NOMO-1 (cell line): ENCODE results near the gene GLB1L.
A peak's percentile ranks its signal among the peaks of the same experiment; 100 is the strongest.
"Not testable (repeated sequence)": the region's sequence is repeated elsewhere in the genome, so short reads cannot be mapped to it uniquely, and the experiment has no call there.

Experiments
- DNase-seq, 2 experiments: peaks; one replicate each; lab custom pipeline; 2025; ENCODE audit not compliant: unreplicated experiment in 2 of 2; lab: John Stamatoyannopoulos, UW

The GLB1L gene

DNA sequence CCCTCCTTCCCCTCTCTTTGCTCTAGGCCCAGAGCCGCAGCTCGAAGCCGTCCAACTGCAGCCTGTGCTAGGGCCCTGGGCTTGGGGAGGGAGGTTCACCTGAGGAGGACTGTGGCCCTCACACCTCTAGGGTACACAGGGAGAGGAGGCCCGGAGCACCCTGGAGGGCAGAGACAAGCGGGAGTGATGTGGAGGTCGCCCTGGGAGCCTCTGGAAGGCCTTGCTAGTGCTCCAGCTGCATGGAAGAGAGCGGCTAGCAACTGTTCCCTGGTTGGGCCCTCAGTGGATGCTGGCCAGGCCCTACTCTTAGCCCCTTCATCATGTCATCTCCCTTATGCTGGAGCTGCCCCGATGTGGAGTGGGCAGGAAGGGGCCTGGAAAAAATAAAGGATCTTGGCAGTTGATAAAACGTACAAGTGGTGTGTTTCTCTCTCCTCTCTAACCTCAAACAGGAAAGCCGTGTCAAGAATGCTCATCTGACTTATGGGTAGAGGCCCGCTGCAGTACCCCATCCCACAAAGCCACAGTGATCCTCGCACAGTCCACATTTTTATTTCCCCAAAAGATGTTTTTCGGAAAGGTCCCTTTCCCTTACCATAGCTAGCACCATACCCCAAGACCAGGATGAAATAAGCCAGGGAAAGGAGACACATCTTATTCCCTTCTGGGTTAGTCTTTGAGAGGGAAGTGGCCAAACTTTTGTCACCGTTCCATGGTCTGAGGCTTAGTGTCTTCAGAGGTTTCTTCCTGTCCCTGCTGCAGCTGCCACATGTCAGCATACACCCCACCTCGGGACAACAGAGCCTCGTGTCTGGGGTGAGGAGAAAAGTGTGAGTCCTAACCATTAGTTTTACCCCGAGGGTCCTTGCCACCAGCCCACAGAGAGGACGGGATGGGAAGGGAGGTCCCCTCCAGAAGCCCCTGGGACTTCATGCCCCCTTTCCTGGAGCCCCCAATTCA, 35.7 kb downstream of the GLB1L start:
- no peak for DNase-seq

DNA sequence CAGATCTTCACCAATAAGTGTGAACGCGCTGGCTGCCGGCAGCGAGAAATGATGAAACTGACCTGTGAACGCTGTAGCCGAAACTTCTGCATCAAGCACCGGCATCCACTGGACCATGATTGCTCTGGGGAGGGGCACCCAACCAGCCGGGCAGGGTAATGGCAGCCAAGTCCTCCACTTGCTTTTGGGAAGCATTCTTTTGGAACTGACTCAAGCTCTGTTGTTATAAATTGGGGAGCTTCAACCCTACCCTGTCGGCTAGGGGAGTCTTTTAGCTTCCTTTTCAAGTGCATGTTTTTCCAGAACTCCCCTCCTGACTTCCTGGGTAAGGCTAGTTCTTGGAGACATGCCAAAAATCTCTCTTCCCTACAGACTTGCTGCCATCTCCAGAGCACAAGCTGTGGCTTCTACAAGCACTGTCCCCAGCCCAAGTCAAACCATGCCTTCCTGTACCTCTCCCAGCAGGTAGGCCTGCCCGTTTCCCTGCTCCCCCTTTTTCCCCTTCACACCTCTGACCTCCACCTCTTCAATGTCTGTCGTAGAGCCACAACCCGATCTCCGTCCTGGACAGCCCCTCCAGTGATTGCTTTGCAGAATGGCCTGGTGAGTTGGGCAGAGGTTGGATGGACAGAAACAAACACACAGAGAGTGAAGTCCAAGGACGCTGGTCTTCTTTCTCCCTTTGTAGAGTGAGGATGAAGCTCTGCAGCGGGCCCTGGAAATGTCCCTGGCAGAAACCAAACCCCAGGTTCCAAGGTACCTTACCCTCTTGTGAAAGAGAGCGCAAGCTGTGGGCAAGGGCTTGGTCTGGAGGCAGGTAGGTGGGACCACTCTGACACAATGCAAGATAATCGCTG, 37.1 kb downstream of the GLB1L start:
- DNase-seq = no peak

DNA sequence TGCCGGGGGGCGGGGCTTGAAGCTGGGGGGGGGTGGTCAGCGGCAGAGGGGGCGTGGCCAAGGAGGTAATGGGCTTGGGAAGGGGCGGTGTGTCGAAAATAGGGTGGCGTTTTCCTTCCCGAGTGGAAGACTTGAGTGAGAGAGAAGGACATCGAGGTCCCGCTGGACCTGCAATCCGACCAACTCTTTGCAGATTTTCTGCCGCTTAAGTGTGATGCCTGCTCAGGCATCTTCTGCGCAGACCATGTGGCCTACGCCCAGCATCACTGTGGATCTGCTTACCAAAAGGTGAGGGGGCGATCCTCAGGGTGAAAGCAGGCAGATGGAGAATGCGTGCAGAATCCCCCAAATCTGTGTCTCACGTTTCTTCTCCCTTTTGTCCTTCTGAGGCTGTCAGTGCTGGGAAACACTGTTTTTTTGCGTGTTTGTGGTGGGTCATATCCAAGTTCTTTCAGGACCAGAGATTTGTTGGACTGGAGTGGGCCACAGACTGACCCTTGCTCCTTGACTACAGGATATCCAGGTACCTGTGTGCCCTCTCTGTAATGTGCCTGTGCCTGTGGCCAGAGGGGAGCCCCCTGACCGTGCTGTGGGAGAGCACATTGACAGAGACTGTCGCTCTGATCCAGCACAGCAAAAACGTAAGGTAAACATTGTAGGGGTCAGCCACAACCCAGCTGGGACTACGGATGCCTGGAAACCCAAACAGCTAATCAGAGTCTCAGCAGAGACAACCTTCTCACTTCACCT, 37.9 kb downstream of the GLB1L start:
- peak in 1 of 2 experiments; percentile 29 for DNase-seq

DNA sequence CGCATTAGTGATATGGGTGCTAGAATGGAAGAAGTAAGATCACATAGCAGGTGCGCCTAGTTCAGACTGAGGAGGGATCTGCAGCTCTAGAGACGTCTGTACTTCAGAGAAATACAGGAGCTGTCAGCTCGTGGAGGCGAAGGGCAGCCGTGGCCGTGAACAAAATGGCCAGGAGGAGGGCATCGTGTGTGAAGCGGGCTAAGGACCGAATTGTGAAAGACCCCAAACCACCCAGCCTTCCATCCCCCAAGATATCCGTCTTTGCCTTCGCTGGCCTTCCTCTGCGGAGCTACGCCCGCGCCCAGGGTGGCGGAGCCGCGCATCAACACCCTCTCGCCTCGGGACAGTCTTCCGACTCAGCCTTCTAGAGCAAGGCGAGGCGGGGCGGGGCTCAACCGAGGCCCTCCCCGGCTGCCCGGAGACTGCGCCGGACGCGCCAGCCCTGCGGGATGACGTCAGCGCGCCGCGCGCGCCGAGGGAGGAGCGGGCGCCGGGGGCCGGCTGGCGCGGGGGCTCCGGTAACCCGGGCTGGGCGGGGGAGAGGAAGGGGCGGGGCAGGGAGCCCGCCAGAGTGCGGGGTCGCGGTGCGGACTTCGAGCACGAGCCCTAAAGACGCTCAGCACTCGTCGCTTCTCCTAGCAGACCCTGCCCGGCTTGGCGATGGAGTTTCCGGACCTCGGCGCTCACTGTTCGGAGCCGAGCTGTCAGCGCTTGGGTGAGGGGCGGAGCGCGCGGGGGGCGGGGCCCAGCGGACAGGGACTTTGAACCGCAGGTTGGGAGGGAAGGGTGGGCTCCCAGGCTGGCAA, 38.7 kb downstream of the GLB1L start, which contains the start of gene ZFAND2B:
ZFAND2B (plus strand) TSS at position 455 of the 806 bp plus-strand sequence; CDS start at position 661, 206 bp downstream.
- DNase-seq = peak; percentile 91 to 92

DNA sequence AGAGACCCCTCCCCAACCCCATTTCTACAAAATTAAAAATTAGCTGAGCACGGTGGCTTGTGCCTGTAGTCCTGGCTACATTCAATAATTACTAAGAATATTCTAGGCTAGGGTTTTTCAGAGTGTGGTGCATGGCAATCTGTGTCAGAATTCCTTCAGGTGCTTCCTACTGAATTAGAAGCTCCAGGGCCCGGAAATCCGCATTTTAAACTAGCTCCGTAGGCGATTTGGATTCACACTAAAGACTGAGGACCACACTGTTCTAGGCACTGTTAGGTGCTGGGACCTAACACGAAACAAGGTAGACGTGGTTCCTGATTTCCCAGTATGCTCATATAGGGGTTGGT, 39.3 kb downstream of the GLB1L start:
- DNase-seq = no peak

DNA sequence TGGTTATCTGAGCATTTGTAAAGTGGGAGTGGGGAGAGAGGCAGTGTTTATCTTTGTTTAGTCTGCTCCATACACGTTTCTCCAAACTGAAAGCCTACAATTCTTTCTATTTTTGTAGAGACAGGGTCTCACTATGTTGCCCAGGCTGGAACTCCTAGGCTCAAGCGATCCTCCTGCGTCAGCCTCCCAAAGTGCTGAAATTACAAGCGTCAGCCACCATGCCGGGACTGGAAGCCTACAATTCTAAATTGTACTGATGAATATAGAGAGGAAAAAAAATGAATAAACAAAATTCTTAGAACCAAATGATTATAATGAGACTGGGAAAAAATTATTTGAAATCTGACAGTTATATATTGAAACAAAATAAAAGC, 40.1 kb downstream of the GLB1L start:
- DNase-seq = no peak

DNA sequence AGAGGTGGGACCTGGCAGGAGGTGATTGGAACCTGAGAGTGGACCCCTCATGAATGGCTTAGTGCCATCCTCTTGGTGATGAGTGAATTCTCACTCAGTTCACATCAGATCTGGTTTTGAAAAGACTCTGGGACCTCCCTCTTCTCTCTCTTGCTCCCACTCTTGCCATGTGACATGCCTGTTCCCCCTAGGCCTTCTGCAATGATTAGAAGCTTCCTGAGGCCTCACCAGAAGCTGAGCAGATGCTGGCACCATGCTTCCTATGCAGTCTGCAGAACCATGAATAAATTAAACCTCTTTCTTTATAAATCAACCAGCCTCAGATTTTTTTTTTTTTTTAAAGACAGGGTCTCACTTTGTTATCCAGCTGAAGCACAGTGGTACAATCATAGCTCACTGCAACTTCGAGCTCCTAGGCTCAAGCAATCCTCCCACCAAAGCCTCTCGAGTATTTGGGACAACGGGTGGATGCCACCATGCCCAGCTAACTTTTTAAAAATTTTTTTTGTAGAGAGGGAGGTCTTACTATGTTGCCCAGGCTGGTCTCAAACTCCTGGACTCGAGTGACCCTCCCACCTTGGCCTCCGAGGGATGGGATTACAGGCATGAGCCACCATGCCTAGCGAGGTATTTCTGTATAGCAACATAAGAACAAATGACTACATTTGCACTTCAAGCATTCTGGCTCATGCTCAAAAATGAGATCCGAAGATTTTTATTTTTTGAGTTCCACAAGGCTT, 40.6 kb downstream of the GLB1L start:
- DNase-seq = no peak

DNA sequence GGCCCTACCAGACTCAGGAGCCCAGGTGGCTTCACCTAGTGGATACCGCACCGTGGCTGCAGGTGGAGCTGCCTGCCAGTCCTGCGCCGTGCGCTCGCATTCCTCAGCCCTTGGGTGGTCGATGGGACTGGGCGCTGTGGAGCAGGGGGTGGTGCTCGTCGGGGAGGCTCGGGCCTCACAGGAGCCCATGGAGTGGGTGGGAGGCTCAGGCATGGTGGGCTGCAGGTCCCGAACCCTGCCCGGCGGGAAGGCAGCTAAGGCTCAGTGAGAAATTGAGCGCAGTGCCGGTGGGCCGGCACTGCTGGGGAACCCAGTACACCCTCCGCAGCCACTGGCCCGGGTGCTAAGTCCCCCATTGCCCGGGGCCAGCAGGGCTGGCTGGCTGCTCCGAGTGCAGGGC, 43.9 kb downstream of the GLB1L start:
- not testable (repeated sequence) for DNase-seq

DNA sequence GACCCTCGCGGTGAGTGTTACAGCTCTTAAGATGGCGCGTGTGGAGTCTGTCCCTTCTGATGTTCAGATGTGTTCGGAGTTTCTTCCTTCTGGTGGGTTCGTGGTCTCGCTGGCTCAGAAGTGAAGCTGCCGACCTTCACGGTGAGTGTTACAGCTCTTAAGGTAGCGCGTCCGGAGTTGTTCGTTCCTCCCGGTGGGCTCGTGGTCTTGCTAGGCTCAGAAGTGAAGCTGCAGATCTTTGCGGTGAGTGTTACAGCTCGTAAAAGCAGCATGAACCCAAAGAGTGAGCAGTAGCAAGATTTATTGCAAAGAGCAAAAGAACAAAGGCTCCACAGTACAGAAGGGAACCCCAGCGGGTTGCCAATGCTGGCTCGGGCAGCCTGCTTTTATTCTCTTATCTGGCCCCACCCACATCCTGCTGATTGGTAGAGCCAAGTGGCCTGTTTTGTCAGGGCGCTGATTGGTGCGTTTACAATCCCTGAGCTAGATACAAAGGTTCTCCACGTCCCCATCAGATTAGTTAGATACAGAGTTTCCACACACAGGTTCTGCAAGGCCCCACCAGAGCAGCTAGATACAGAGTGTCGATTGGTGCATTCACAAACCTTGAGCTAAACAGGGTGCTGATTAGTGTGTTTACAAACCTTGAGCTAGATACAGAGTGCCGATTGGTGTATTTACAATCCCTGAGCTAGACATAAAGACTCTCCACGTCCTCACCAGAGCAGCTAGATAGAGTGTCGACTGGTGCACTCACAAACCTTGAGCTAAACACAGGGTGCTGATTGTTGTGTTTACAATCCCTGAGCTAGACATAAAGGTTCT, 44.5 kb downstream of the GLB1L start:
- DNase-seq = not testable (repeated sequence)

DNA sequence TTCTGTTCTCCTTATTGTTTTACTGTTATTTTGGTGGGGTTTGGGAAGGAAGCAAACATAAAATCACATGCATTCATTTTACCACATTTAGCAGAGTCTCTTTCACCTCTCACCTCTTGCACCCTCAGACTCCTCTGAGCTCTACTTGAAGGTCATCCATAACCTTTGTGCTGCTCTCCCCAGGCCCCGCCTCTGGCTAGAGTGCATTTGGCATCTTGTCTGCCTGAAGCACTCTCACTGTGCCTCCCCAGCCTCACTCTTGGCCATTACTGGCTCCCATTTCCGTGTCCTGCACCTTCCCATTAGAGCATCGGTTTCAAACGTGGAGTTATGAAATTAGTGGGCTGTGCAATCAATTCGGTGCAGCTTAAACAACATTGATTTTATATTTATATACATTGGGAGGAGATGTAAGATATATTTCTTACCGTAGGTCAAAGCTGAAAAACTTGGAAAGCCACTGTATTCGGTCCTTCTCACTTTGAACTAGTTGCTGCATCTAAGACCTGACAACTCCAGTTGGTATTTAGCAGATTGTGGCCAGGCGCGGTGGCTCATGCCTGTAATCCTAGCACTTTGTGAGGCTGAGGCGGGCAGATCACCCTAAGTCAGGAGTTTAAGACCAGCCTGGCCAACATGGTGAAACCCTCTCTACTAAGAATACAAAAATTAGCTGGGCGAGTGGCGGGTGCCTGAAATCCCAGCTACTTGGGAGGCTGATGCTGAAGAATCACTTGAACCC, 45.6 kb downstream of the GLB1L start:
- no peak for DNase-seq

DNA sequence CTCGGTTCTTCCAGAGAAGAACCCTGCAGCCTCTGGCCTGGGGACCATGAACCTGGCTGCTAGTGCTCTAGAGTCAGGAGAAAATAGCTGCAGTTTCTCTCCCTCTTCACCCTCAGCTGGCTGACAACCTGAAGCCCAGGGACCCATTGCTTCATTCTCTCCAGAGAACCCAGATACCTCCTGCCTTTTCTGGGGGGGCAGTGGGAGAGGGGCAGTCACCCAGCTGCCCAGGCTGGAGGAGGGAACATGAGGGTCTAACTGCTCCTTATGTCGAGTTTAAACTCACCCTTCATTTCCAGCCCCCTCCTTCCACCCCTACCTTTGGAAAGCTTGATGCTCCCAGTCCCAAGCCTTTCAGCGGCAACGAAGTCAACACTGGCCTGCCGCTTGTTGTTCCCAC, 46.3 kb downstream of the GLB1L start:
- no peak for DNase-seq

DNA sequence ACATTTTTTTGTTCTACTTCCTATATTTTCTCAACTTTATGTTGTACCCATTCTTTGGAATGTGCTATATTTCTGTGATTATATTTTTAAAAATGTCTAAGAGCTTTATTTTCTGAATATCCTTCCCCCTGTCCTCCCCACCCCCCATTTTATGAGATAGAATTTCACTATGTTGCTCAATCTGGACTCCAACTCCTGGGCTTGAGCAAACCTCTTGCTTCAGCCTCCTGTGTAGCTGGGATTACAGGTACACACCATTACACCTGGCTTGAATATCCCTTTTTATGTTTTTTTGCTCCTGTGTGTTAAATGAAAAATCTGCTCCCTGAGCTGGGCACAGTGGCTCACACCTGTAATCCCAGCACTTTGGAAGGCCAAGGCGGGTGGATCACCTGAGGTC, 47.9 kb downstream of the GLB1L start:
- no peak for DNase-seq

DNA sequence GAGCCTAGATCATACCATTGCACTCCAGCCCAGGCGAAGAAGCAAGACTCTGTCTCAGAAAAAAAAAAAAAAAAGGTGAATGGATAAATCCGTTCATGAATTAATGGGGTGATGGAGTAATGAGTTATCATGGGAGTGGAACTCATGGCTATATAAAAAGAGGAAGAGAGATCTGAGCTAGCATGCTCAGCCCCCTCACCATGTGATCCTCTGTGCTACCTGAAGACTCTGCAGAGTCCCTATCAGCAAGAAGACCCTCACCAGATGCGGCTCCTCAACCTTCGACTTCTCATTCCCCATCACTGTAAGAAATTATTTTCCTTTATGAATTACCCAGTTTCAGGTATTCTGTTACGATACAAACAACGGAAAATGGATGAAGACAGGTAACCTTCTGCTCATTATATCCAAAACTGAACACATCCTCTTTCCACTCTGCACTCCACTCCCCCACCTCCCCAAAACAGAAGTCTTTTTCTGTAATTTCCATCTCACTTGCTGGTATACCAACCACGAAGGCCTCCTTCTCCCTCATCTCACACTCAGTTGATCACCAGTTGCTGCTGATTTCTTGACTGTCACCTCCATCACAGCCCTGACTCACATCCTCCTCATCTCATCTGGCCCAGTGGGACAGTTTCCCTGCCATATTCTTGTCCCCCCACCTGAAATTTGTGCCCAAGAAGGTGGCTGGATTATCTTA, 58.3 kb downstream of the GLB1L start:
- DNase-seq = no peak
